Measurements from ENCODE around the gene CDC42BPB. TPM values are rescaled to one million over a fixed set of nuclear protein-coding genes. Genes with fewer than 3 reads are reported as not detected.

The CDC42BPB gene
- total RNA-seq, 1 experiment from 2014 or later, result 96.9 TPM

DNA sequence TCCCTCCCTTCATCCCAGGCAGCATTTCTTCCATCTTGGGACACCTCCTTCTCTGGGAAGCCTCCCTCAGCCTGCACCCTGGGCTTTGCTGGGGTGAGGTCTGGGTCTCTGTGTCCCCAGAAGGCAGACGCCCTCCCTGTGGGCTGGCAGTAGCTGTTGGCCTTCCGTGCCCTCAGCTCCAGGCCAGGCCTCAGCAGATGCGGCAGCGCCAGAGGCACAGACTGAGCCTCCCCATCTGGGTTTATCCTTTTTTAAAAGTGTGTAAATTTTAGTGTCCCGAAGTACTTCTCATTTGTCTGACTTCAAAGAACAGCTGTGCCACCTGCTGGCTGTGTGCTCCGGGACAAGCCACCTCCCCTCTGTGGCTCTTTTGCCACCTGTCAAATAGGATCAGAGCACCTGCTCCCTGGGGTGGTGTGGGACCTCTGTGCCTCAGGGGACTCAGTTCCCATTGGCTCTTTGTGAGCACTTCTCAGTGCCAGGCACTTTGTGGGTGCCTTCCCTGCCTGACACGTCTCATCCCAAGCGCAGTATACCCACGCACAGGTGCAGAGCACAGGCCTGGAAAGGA is 48.3 kb upstream of the CDC42BPB start:
- CTCF ChIA-PET, result interaction anchor here (0.8 to 6.3 kb wide), 46 partner anchors 10 to 442 kb away, joined by 3 to 199 read pairs (median 8); partner anchors contain the start of genes CDC42BPB, CKB, EXOC3L4 and LBHD2
- no peak for DNase-seq (ENCODE audit: low spot score)

DNA sequence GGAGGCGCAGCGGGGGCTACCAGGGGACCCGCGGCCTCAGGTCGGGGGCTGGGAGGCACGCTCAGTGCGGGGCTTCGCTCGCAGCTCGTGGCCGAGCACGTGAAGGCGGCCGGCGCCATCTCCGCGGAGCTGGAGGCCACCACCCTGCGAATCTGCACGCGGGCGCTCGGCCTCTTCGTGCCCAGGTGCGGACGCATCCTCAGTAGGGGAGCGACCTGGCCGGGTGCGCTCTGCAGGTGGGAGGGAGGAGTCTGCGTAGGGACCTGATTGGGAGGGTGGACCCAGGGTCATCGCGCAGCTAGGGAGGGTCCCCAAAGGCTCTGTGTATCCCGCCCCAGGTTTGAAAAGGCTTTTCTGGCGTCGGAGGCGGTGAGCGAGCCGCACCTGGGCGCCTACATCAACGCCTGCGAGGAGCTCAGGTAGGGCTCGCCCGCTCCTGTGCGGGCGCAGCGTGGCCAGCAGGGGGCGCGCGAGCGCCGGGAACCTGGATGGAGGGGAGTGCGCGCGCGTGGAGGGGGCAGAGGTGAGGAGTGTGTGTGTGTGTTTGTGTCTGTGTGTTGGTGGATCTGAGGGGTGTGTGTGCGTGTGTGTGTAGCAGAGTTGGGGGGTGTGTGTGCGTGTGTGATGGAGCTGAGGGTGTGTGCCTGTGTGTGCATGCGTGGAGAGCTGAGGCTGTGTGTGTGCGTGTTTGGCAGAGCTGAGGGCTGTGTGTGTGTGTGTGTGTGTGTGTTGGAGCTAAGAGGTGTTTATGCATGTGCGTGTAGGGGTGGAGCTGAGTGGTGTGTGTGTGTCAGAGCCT is 47.5 kb upstream of the CDC42BPB start:
- Mint-ChIP-seq H3K9me3 (no peaks in the 10 kb centered on the region), H3K27ac (no peak overlapping the region), H3K27me3 (ENCODE audit: low read depth) (peaks cover 54% of the 10 kb centered on the region), H3K36me3 (no peaks in the 10 kb centered on the region), H3K4me3 (peak overlapping the region; percentile 30), H3K4me1 (peaks cover 26% of the 10 kb centered on the region)
- ChIA-PET CTCF (interaction anchor here (0.5 to 6.3 kb wide), 75 partner anchors 8 to 442 kb away, joined by 3 to 199 read pairs (median 5); partner anchors contain the start of genes CDC42BPB, CKB, EIF5 and EXOC3L4), POLR2A (interaction anchor here (1.5 kb wide), 1 partner anchor 81 kb away, joined by 4 read pairs; no protein-coding TSS in a partner anchor)
- DNase-seq (ENCODE audit: low spot score) (peak; percentile 85), ATAC-seq (peak; percentile 75)
- TF ChIP-seq ZMAT4 (CRISPR knock-in tag; IDR thresholded peaks at IDR 0.05), result no peak
- TF ChIP-seq ERG (CRISPR knock-in tag; IDR thresholded peaks at IDR 0.05), result no peak
- TF ChIP-seq ZNF671 (CRISPR knock-in tag; IDR thresholded peaks at IDR 0.05), result no peak
- 0 out of 2 replicates have a peak, but pooled peaks have one; percentile 33 for TF ChIP-seq E2F1 (CRISPR knock-in tag; IDR thresholded peaks at IDR 0.05)
- TF ChIP-seq ZNF232 (CRISPR knock-in tag; IDR thresholded peaks at IDR 0.05), result no peak
- TF ChIP-seq, protein P1, sequence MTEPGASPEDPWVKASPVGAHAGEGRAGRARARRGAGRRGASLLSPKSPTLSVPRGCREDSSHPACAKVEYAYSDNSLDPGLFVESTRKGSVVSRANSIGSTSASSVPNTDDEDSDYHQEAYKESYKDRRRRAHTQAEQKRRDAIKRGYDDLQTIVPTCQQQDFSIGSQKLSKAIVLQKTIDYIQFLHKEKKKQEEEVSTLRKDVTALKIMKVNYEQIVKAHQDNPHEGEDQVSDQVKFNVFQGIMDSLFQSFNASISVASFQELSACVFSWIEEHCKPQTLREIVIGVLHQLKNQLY (CRISPR knock-in tag; IDR thresholded peaks at IDR 0.05), result no peak
- TF ChIP-seq FOXP1 (CRISPR knock-in tag; IDR thresholded peaks at IDR 0.05; ENCODE audit: borderline replicate concordance), result peak; percentile 97
- TF ChIP-seq TP53 (CRISPR knock-in tag; IDR thresholded peaks at IDR 0.05), result peak; percentile 37; the same call in 1 of the 2 replicates
- TF ChIP-seq SMAD4 (CRISPR knock-in tag; IDR thresholded peaks at IDR 0.05), result peak; percentile 63; the same call in 1 of the 2 replicates
- no peak for TF ChIP-seq USF2 (CRISPR knock-in tag; IDR thresholded peaks at IDR 0.05)
- no peak for TF ChIP-seq SMAD3 (CRISPR knock-in tag; IDR thresholded peaks at IDR 0.05; ENCODE audit: borderline replicate concordance)
- TF ChIP-seq CREB1 (CRISPR knock-in tag; IDR thresholded peaks at IDR 0.05), result no peak
- no peak for TF ChIP-seq ZNF317 (CRISPR knock-in tag; IDR thresholded peaks at IDR 0.05; ENCODE audit: borderline replicate concordance, low read depth)
- peak; percentile 93 for TF ChIP-seq RELA (CRISPR knock-in tag; IDR thresholded peaks at IDR 0.05; ENCODE audit: borderline replicate concordance)

More for the DNA sequence above, 48.3 kb upstream of the CDC42BPB start:
- ATAC-seq, result no peak
- no peaks in the 10 kb centered on the region for H3K9me3 Mint-ChIP-seq
- H3K27ac Mint-ChIP-seq, result no peak overlapping the region
- no peak for TF ChIP-seq ZNF281 (CRISPR knock-in tag; IDR thresholded peaks at IDR 0.05)
- TF ChIP-seq TP53 (CRISPR knock-in tag; IDR thresholded peaks at IDR 0.05), result no peak
- TF ChIP-seq ZNF232 (CRISPR knock-in tag; IDR thresholded peaks at IDR 0.05), result no peak
- TF ChIP-seq MXD4 (CRISPR knock-in tag; IDR thresholded peaks at IDR 0.05; ENCODE audit: borderline replicate concordance), result no peak
- no peak for TF ChIP-seq NFYB (CRISPR knock-in tag; conservative IDR thresholded peaks at IDR 0.05; ENCODE audit: low read depth)
- TF ChIP-seq ATF6 (CRISPR knock-in tag; IDR thresholded peaks at IDR 0.05), result no peak
- H3K36me3 Mint-ChIP-seq, result no peaks in the 10 kb centered on the region
- H3K27me3 Mint-ChIP-seq (ENCODE audit: low read depth), result peaks cover 58% of the 10 kb centered on the region
- POLR2A ChIA-PET, result interaction anchor here (1.5 kb wide), 1 partner anchor 80 kb away, joined by 4 read pairs; no protein-coding TSS in a partner anchor
- peaks cover 28% of the 10 kb centered on the region for H3K4me1 Mint-ChIP-seq
- H3K4me3 Mint-ChIP-seq, result no peak overlapping the region

All from WTC11 (cell line).